ENCODE measurements around the gene ANKRD10.

The ANKRD10 gene

DNA sequence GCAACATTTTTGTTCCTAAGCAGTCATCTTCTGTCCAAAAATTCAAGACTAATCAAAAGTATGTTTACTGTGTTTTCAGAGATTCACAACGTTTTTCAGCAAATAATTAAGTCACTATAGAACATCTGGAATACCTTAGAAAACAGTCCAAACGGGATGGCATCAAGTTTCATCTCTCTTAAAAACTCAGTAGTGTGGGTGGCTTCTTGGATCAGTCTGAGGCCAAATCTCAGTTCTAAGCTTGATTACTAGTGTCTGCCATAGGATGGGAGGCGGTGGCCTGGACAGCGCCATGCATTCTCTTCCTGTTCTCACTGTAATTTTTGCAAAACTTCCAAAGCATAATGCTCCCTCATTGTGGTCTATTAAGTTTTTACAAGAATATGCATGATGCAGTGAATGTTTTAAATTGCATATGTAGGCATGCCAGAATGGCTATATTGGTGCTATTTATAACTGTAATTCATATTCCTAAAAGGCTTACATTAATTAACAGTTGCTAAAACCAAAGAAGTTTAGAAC is 37.1 kb downstream of the ANKRD10 start:
- H3K4me3 ChIP-seq (ENCODE audit: low read depth, low read length): no peak overlapping the region
- TF ChIP-seq, protein P1, sequence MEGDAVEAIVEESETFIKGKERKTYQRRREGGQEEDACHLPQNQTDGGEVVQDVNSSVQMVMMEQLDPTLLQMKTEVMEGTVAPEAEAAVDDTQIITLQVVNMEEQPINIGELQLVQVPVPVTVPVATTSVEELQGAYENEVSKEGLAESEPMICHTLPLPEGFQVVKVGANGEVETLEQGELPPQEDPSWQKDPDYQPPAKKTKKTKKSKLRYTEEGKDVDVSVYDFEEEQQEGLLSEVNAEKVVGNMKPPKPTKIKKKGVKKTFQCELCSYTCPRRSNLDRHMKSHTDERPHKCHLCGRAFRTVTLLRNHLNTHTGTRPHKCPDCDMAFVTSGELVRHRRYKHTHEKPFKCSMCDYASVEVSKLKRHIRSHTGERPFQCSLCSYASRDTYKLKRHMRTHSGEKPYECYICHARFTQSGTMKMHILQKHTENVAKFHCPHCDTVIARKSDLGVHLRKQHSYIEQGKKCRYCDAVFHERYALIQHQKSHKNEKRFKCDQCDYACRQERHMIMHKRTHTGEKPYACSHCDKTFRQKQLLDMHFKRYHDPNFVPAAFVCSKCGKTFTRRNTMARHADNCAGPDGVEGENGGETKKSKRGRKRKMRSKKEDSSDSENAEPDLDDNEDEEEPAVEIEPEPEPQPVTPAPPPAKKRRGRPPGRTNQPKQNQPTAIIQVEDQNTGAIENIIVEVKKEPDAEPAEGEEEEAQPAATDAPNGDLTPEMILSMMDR (IDR thresholded peaks at IDR 0.05; ENCODE audit: insufficient read depth, low read depth, low read length, missing control alignments): no peak
- DNase-seq (ENCODE audit: low read depth): no peak

DNA sequence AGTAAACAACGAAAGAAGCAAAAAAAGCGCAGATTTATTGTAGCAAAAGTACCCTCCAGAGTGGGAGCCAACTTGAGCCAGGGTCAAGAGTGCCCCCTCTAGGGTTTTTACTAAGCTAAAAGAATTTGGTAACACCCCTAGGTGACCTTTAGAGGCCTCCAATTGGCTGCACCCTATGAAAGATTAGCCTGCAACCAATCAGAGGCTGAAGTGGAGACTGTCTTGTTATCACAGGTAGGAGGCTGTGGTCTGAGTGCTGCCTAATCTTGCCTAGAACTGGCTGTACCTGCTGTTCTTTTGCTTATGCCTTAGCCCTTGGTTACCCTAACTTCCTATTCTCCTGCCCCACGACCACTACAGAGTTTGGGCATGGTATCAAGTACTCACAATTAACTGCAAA is 38.3 kb downstream of the ANKRD10 start:
- no peak overlapping the region for H3K4me3 ChIP-seq (ENCODE audit: low read depth, low read length)
- DNase-seq (ENCODE audit: low read depth): no peak
- TF ChIP-seq, protein P1 (IDR thresholded peaks at IDR 0.05; ENCODE audit: insufficient read depth, low read depth, low read length, missing control alignments): no peak

DNA sequence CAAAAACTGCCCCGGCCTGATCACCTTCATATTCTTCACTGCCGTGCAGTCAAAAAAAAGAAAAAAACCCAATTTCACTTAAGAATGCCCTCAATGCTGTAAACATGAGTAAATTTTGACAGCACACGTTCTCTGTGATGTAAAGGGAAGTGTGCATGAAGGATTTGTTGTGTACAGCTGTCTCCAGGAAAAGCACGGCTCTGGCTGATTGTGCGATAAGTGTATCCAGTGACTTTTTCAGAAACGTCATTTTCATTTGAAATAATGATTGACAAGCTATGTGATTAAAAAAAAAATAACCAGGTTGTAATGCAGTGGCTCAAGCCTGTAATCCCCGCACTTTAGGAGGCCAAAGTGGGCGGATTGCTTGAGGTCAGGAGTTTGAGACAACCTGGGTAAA is 39.6 kb downstream of the ANKRD10 start:
- TF ChIP-seq, protein P1 (IDR thresholded peaks at IDR 0.05; ENCODE audit: insufficient read depth, low read depth, low read length, missing control alignments): no peak
- peak overlapping the region; percentile 50; the same call in 1 of the 2 replicates for H3K4me3 ChIP-seq (ENCODE audit: low read depth, low read length)
- no peak for DNase-seq (ENCODE audit: low read depth)

DNA sequence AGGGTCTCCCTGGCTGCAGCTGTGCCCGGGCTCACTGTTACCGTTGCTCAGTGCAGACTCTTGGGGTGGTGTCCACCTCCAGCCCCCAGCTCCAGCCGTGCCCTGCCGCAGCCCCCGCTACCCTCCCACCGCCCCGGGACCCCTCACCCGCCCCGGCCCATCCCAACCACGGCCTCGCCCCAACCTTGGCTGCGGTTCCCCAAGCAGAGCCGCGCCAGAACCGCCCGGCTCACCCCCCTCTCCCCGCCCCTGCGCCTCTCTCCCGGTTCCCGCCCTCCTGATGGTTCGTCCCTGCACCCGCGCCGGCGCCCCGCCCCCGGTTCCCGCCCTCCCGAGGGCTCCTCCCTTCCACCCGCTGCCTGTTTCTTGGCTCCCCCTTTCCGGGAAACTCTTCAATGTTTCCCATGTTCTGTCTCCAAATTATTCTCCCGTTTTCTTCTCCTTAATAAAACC is 40.3 kb downstream of the ANKRD10 start:
- TF ChIP-seq, protein P1 (IDR thresholded peaks at IDR 0.05; ENCODE audit: insufficient read depth, low read depth, low read length, missing control alignments): no peak
- H3K4me3 ChIP-seq (ENCODE audit: low read depth, low read length): peak overlapping the region; percentile 50
- DNase-seq (ENCODE audit: low read depth): peak; percentile 31

DNA sequence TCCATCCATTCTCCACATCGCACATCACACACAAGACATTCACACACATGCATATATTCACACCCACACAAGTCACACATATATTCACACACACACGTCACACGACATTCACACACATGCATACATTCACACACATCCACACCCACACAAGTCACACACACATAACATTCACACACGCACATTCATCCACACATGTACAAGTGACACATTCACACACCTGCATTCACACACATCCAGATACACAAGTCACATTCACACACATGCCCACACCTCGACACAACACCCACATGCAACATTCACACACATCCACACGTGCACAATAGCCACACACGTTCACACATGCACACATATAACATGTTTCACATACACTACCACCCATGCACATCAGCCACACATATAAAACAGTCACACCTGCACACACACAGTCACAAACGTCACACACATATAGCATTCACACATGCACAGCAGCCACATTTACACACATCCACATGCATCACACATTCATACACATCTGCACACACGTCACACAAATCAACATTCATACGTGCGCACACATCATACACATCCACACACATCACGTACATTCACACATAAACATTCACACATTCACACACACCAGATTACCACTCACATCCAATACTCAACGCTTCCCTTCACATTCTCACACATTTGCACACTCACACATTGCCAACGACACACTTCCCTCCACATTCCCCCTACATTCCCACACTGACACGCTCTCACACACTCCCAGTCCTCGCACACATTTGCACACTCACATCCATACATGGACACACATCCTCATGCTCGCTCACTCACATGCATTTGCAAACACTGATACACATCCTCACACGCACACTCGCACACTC is 41.0 kb downstream of the ANKRD10 start:
- H3K4me3 ChIP-seq (ENCODE audit: low read depth, low read length): peak overlapping the region; percentile 50; the same call in 1 of the 2 replicates
- TF ChIP-seq, protein P1 (IDR thresholded peaks at IDR 0.05; ENCODE audit: insufficient read depth, low read depth, low read length, missing control alignments): no peak
- DNase-seq (ENCODE audit: low read depth): no peak

DNA sequence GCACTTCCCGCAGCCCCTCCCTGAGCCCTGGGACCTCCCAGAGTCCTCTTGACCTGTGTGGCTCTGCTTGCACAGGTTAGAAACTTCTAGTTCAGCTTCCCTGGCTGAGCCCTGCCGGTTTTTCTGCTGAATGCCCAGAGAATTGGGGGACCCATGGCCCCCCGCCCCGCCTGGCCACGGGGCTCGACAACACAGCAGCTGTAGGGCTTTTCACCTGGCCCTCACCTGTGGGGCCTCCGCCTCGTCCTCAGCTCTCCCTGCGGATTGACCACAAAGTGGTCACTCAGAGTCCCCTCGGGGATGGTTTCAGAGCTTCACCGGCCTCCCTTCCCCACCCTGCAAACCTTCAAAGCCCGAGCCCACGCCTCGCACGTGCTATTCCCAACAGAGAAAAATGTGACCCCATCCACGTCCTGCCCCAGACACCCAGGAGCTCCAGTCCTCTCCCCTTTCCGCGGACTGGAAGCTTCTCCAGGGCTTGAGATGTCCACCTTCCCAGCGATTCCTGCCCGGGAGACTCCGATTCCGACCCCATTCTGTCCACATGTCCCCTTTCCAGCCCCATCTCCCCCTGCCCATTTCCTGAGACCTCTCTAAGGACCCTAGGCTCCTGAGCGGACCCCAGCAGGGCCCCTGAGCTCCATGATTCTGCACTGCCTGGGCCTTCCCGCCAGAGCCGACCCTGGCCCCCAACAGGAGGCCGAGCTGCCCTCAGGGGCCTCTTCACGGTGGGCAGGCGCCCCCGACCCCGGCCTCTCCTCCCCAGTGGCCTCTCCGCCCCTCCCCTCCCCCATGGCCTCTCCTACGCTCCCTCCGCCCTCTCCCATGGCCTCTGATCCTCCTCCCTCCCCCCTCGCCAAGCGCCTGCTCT is 41.9 kb downstream of the ANKRD10 start:
- DNase-seq (ENCODE audit: low read depth): no peak
- TF ChIP-seq, protein P1 (IDR thresholded peaks at IDR 0.05; ENCODE audit: insufficient read depth, low read depth, low read length, missing control alignments): no peak
- H3K4me3 ChIP-seq (ENCODE audit: low read depth, low read length): no peak overlapping the region
